Prostate gland (tissue), 2 donors: Measurements from ENCODE around the gene GNRH2.

Source experiments
- POLR2A ChIP-seq: fragments of 450-650 bp; IDR thresholded peaks from one replicate; pipeline ENCODE4 v1.6.1; 2016; ENCODE audit warnings: antibody characterized with exemption, mild to moderate bottlenecking
- TF ChIP-seq, protein P1 (sequence below), 4 experiments: fragments of 200-600 bp in 2 of 4; fragments of 450-650 bp in 2 of 4; sonication (generic) in 2 of 4; IDR thresholded peaks; 1 replicate in 3 of 4; 2 replicates in 1 of 4; pipeline ENCODE4 v1.5.1; 2016 to 2019; ENCODE audit warnings: antibody characterized with exemption in 4 of 4, mild to moderate bottlenecking in 2 of 4, moderate library complexity in 2 of 4

DNA sequence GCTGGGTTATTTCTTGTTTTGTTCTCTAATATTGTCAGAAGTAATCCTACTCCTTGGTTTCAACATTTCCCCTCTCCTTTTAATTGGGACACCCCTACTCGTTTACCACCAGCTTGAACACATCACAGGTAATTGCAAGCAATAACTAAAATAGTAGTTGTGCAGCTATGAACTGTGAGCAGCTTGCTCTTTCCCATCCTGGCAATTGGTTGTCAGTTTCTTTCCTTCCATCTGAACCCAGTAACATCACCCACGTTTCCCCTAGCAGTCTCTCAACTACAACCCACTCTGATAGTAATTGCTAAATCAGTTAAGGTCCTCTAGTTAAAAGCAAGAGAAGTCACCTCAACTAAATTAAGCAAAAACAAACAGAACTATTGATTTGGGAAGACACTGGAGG is 47.6 kb upstream of the GNRH2 start:
- TF ChIP-seq, protein P1, sequence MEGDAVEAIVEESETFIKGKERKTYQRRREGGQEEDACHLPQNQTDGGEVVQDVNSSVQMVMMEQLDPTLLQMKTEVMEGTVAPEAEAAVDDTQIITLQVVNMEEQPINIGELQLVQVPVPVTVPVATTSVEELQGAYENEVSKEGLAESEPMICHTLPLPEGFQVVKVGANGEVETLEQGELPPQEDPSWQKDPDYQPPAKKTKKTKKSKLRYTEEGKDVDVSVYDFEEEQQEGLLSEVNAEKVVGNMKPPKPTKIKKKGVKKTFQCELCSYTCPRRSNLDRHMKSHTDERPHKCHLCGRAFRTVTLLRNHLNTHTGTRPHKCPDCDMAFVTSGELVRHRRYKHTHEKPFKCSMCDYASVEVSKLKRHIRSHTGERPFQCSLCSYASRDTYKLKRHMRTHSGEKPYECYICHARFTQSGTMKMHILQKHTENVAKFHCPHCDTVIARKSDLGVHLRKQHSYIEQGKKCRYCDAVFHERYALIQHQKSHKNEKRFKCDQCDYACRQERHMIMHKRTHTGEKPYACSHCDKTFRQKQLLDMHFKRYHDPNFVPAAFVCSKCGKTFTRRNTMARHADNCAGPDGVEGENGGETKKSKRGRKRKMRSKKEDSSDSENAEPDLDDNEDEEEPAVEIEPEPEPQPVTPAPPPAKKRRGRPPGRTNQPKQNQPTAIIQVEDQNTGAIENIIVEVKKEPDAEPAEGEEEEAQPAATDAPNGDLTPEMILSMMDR (IDR thresholded peaks at IDR 0.05), result no peak
- TF ChIP-seq POLR2A, result no peak
